Small intestine (tissue), 7 donors: ENCODE data around the gene CDC5L. TPM values are rescaled to one million over a fixed set of nuclear protein-coding genes. Genes with fewer than 3 reads are reported as not detected.

Experiments used
- DNase-seq, 2 donors: peaks; one replicate each; pipeline versions ENCODE4 v3.0.0 to v3.0.0-alpha.2; 2013
- FAIRE-seq: peaks from 2 replicates; lab custom pipeline; 2012; peaks lifted over from hg19 to GRCh38; lab: Jason Lieb, UNC
- H3K27ac ChIP-seq, 3 donors: one replicate each; pipeline ENCODE4 v1.5.1; 2013; ENCODE audit warnings: low read length in 2 of 3, mild to moderate bottlenecking in 2 of 3, control low read depth in 1 of 3, inconsistent platforms in 1 of 3, low read depth in 1 of 3, moderate library complexity in 1 of 3
- H3K27me3 ChIP-seq, 3 donors: one replicate each; pipeline ENCODE4 v1.6.1; 2013; ENCODE audit warnings: low read length in 3 of 3, inconsistent platforms in 1 of 3; ENCODE audit not compliant: control insufficient read depth in 3 of 3, insufficient read depth in 3 of 3
- H3K36me3 ChIP-seq, 3 donors: one replicate each; pipeline ENCODE4 v1.6.1; 2013; ENCODE audit warnings: low read length in 3 of 3, inconsistent platforms in 1 of 3, low read depth in 1 of 3, mild to moderate bottlenecking in 1 of 3, moderate library complexity in 1 of 3; ENCODE audit not compliant: control insufficient read depth in 3 of 3, insufficient read depth in 2 of 3
- H3K4me1 ChIP-seq, 3 donors: one replicate each; pipeline ENCODE4 v1.6.1; 2013; ENCODE audit warnings: low read length in 2 of 3, inconsistent platforms in 1 of 3, low read depth in 1 of 3, mild to moderate bottlenecking in 1 of 3, moderate library complexity in 1 of 3; ENCODE audit not compliant: control insufficient read depth in 3 of 3, insufficient read depth in 2 of 3
- H3K4me3 ChIP-seq, 3 donors: one replicate each; pipeline ENCODE4 v1.5.1; 2013; ENCODE audit warnings: low read length in 3 of 3, control low read depth in 1 of 3, inconsistent platforms in 1 of 3, low read depth in 1 of 3, mild to moderate bottlenecking in 1 of 3, moderate library complexity in 1 of 3
- H3K9me3 ChIP-seq, 2 donors: one replicate each; pipeline ENCODE4 v1.6.1; 2013; ENCODE audit warnings: low read depth in 1 of 2, low read length in 1 of 2; ENCODE audit not compliant: control insufficient read depth in 2 of 2, insufficient read depth in 1 of 2
- WGBS, 3 donors: extraction: QIAGEN DNeasy Blood & Tissue Kit; methylation state at CpG; one replicate each; pipeline ENCODE4 v1.1.7; 2013; 5-methylcytosine and 5-hydroxymethylcytosine counted together
- polyA plus RNA-seq, 4 donors: library from polyadenylated mRNA; stranded (reverse) in 3 of 4; unstranded in 1 of 4; fragments of 200-250 nt in 3 of 4; fragments of 120-200 nt in 1 of 4; gene quantifications; one replicate each; pipeline versions ENCODE4 v1.2.1 to v1.2.3, GENCODE V29; 2013
- donor health status: healthy with polysubstance abuse.
- donor health status: control.
- donor health status: control.
- donor health status: Bipolar disorder and iron deficiency.
- donor health status: healthy.

The CDC5L gene
- polyA plus RNA-seq, 4 donors: 8.6 to 21.2 (median 9.7) TPM

GRCh38 chr6:44452725-44453124 lies 65.2 kb downstream of the CDC5L start:
- H3K9me3 ChIP-seq: no peaks in the 10 kb centered on the region
- H3K27ac ChIP-seq: no peak overlapping the region
- H3K4me3 ChIP-seq: no peak overlapping the region
- 85 to 91% (median 89%) methylated on average over 4 of the region's 4 CpGs for WGBS, 3 donors
- H3K4me1 ChIP-seq: peaks cover 0 to 4% (median 0%) of the 10 kb centered on the region in 3 donors
- no peaks in the 10 kb centered on the region for H3K27me3 ChIP-seq
- peaks cover 0 to 8% (median 8%) of the 10 kb centered on the region in 3 donors for H3K36me3 ChIP-seq
- FAIRE-seq (no peak), DNase-seq (no peak)

GRCh38 chr6:44453146-44453545 lies 65.6 kb downstream of the CDC5L start:
- no peak for FAIRE-seq
- WGBS, 3 donors: 71 to 81% (median 79%) methylated on average over 1 of the region's 1 CpG

GRCh38 chr6:44454198-44454597 lies 66.7 kb downstream of the CDC5L start:
- H3K4me3 ChIP-seq: no peak overlapping the region
- no peaks in the 10 kb centered on the region for H3K27me3 ChIP-seq
- FAIRE-seq (no peak), DNase-seq (no peak)
- no peak overlapping the region for H3K27ac ChIP-seq
- H3K4me1 ChIP-seq: peaks cover 0 to 4% (median 0%) of the 10 kb centered on the region in 3 donors
- H3K9me3 ChIP-seq: no peaks in the 10 kb centered on the region
- WGBS, 3 donors: 84 to 97% (median 96%) methylated on average over 5 of the region's 5 CpGs
- H3K36me3 ChIP-seq: peaks cover 0 to 5% (median 4%) of the 10 kb centered on the region in 3 donors

More at GRCh38 chr6:44453146-44453545, 65.6 kb downstream of the CDC5L start:
- H3K27me3 ChIP-seq: no peaks in the 10 kb centered on the region
- no peak for DNase-seq
- no peak overlapping the region for H3K27ac ChIP-seq
- H3K36me3 ChIP-seq: peaks cover 0 to 6% (median 5%) of the 10 kb centered on the region in 3 donors
- H3K4me3 ChIP-seq: no peak overlapping the region
- no peaks in the 10 kb centered on the region for H3K9me3 ChIP-seq
- peaks cover 0 to 4% (median 0%) of the 10 kb centered on the region in 3 donors for H3K4me1 ChIP-seq

GRCh38 chr6:44456070-44456965 lies 68.8 kb downstream of the CDC5L start:
- 17 to 33% (median 21%) methylated on average over 16 of the region's 16 CpGs for WGBS, 3 donors
- FAIRE-seq: no peak
- peak; percentile 52 to 56 for DNase-seq
- H3K27ac ChIP-seq: no peak overlapping the region
- no peak overlapping the region for H3K4me3 ChIP-seq
- peaks cover 0 to 4% (median 0%) of the 10 kb centered on the region in 3 donors for H3K4me1 ChIP-seq
- no peaks in the 10 kb centered on the region for H3K9me3 ChIP-seq
- H3K36me3 ChIP-seq: peaks cover 0 to 5% (median 4%) of the 10 kb centered on the region in 3 donors
- no peaks in the 10 kb centered on the region for H3K27me3 ChIP-seq

GRCh38 chr6:44456966-44457292 lies 69.4 kb downstream of the CDC5L start:
- no peak overlapping the region for H3K4me3 ChIP-seq
- FAIRE-seq (no peak), DNase-seq (no peak)
- no peaks in the 10 kb centered on the region for H3K9me3 ChIP-seq
- H3K27ac ChIP-seq: no peak overlapping the region
- H3K4me1 ChIP-seq: peaks cover 0 to 4% (median 0%) of the 10 kb centered on the region in 3 donors
- no peaks in the 10 kb centered on the region for H3K27me3 ChIP-seq
- peaks cover 0 to 2% (median 2%) of the 10 kb centered on the region in 3 donors for H3K36me3 ChIP-seq
- WGBS, 3 donors: 27 to 71% (median 46%) methylated on average over 5 of the region's 5 CpGs

GRCh38 chr6:44457596-44457995 lies 70.1 kb downstream of the CDC5L start:
- DNase-seq: no peak

GRCh38 chr6:44458551-44458950 lies 71.0 kb downstream of the CDC5L start:
- WGBS, 3 donors: 92 to 99% (median 98%) methylated on average over 6 of the region's 6 CpGs
- no peak for DNase-seq
- no peaks in the 10 kb centered on the region for H3K27me3 ChIP-seq
- H3K27ac ChIP-seq: no peak overlapping the region
- FAIRE-seq: no peak
- peaks cover 0 to 4% (median 0%) of the 10 kb centered on the region in 3 donors for H3K4me1 ChIP-seq
- no peaks in the 10 kb centered on the region for H3K9me3 ChIP-seq
- no peaks in the 10 kb centered on the region for H3K36me3 ChIP-seq
- H3K4me3 ChIP-seq: no peak overlapping the region

More at GRCh38 chr6:44457596-44457995, 70.1 kb downstream of the CDC5L start:
- Histone ChIP-seq H3K4me1 (peaks cover 0 to 4% (median 0%) of the 10 kb centered on the region in 3 donors), H3K36me3 (peaks cover 0 to 2% (median 0%) of the 10 kb centered on the region in 3 donors), H3K27me3 (no peaks in the 10 kb centered on the region), H3K27ac (no peak overlapping the region), H3K9me3 (no peaks in the 10 kb centered on the region), H3K4me3 (no peak overlapping the region)
- WGBS, 3 donors: 80 to 85% (median 80%) methylated on average over 9 of the region's 9 CpGs
- no peak for FAIRE-seq

- no peak overlapping the region for H3K27ac ChIP-seq
- H3K36me3 ChIP-seq: no peaks in the 10 kb centered on the region
- DNase-seq (no peak), FAIRE-seq (no peak)
- H3K4me3 ChIP-seq: no peak overlapping the region
- H3K9me3 ChIP-seq: no peaks in the 10 kb centered on the region
- no peaks in the 10 kb centered on the region for H3K27me3 ChIP-seq
- no peaks in the 10 kb centered on the region for H3K4me1 ChIP-seq
- WGBS, 3 donors: 86 to 88% (median 88%) methylated on average over 15 of the region's 15 CpGs
These were observed 74.8 kb downstream of the CDC5L start for GRCh38 chr6:44462335-44462734.
